ENCODE data around the gene WDR11. TPM values are rescaled to one million over a fixed set of nuclear protein-coding genes. Genes with fewer than 3 reads are reported as not detected.

The WDR11 gene
- polyA plus RNA-seq, 3 donors: 32.9 to 68.0 (median 50.1) TPM

DNA sequence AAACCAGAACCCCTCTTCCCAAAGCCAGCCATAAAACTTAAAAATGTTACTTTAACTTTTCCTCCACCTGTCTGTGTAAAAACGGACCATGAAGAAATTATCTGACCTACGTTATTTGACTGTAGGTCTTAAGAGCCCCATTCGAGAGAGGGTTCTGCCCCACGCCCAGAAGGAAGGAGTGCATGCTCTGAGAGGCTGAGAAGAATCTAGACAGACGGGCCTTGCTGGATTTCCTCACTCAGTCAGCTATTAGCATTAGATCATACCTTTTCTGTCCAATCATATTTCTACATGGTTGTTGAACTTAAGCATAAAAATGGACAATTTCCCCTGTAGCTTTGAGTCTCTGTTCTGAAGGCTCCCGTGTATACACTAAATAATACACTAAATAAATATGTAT, 38.1 kb upstream of the WDR11 start:
- 100% methylated on average over 1 of the region's 6 CpGs for WGBS (ENCODE audit: insufficient coverage)
- Histone ChIP-seq H2AFZ (ENCODE audit: insufficient read depth, low read depth, low read length, poor library complexity, severe bottlenecking) (no peak overlapping the region), H3K27ac (ENCODE audit: low read depth in 1 of 2, low read length in 2 of 2) (no peak overlapping the region), H3K4me1 (ENCODE audit: control insufficient read depth in 1 of 2, insufficient read depth in 2 of 2, low read length in 2 of 2) (no peaks in the 10 kb centered on the region), H3K27me3 (ENCODE audit: control insufficient read depth in 2 of 2, insufficient read depth in 2 of 2, low read length in 2 of 2) (peaks cover 3 to 5% of the 10 kb centered on the region in 2 donors), H4K20me1 (ENCODE audit: insufficient read depth, low read length) (no peaks in the 10 kb centered on the region), H3K4me3 (replicated peaks in 1 of 3; ENCODE audit: low read depth in 2 of 3, low read length in 3 of 3) (no peak overlapping the region), H3K79me2 (ENCODE audit: insufficient read depth, low read length) (no peaks in the 10 kb centered on the region), H3K36me3 (replicated peaks in 1 of 2; ENCODE audit: control insufficient read depth in 1 of 2, insufficient read depth in 2 of 2, low read length in 2 of 2) (no peaks in the 10 kb centered on the region), H3K9ac (ENCODE audit: insufficient read depth, low read length, poor library complexity, severe bottlenecking) (no peak overlapping the region), H3K9me3 (replicated peaks in 1 of 2; ENCODE audit: control insufficient read depth in 1 of 2, insufficient read depth in 1 of 2, low read length in 2 of 2) (peaks cover 7 to 8% of the 10 kb centered on the region in 2 donors), H3K4me2 (replicated peaks; ENCODE audit: extremely low read depth, low read length, poor library complexity, severe bottlenecking) (no peak overlapping the region)
- intact Hi-C loops (cut with micrococcal nuclease): no loop called here
- Mint-ChIP-seq H3K27me3 (ENCODE audit: low read depth in 3 of 3) (peaks cover 13 to 23% (median 17%) of the 10 kb centered on the region in 3 donors), H3K27ac (no peak overlapping the region), H3K36me3 (no peaks in the 10 kb centered on the region), H3K4me3 (no peak overlapping the region), H3K4me1 (peaks cover 5% of the 10 kb centered on the region), H3K9me3 (peaks cover 7 to 11% (median 10%) of the 10 kb centered on the region in 7 donors)
- TF ChIP-seq, protein P1, sequence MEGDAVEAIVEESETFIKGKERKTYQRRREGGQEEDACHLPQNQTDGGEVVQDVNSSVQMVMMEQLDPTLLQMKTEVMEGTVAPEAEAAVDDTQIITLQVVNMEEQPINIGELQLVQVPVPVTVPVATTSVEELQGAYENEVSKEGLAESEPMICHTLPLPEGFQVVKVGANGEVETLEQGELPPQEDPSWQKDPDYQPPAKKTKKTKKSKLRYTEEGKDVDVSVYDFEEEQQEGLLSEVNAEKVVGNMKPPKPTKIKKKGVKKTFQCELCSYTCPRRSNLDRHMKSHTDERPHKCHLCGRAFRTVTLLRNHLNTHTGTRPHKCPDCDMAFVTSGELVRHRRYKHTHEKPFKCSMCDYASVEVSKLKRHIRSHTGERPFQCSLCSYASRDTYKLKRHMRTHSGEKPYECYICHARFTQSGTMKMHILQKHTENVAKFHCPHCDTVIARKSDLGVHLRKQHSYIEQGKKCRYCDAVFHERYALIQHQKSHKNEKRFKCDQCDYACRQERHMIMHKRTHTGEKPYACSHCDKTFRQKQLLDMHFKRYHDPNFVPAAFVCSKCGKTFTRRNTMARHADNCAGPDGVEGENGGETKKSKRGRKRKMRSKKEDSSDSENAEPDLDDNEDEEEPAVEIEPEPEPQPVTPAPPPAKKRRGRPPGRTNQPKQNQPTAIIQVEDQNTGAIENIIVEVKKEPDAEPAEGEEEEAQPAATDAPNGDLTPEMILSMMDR (IDR thresholded peaks at IDR 0.05): no peak
- DNase-seq: no peak

GRCh38 chr10:120818301-120818700, 32.9 kb upstream of the WDR11 start:
- no peak overlapping the region for H3K4me3 Mint-ChIP-seq
- WGBS (ENCODE audit: insufficient coverage): 100% methylated on average over 1 of the region's 4 CpGs

More at GRCh38 chr10:120818301-120818700, 32.9 kb upstream of the WDR11 start:
- no peaks in the 10 kb centered on the region for H3K79me2 ChIP-seq (ENCODE audit: insufficient read depth, low read length)
- TF ChIP-seq, protein P1 (IDR thresholded peaks at IDR 0.05): no peak
- no peak overlapping the region for H2AFZ ChIP-seq (ENCODE audit: insufficient read depth, low read depth, low read length, poor library complexity, severe bottlenecking)
- peaks cover 6 to 13% (median 12%) of the 10 kb centered on the region in 3 donors for H3K27me3 Mint-ChIP-seq (ENCODE audit: low read depth in 3 of 3)
- intact Hi-C loops (cut with micrococcal nuclease): no loop called here
- no peaks in the 10 kb centered on the region for H3K36me3 ChIP-seq (replicated peaks in 1 of 2; ENCODE audit: control insufficient read depth in 1 of 2, insufficient read depth in 2 of 2, low read length in 2 of 2)
- H3K4me1 Mint-ChIP-seq: no peaks in the 10 kb centered on the region
- no peaks in the 10 kb centered on the region for H4K20me1 ChIP-seq (ENCODE audit: insufficient read depth, low read length)
- H3K4me1 ChIP-seq (ENCODE audit: control insufficient read depth in 1 of 2, insufficient read depth in 2 of 2, low read length in 2 of 2): no peaks in the 10 kb centered on the region
- no peak for DNase-seq
- H3K4me2 ChIP-seq (replicated peaks; ENCODE audit: extremely low read depth, low read length, poor library complexity, severe bottlenecking): no peak overlapping the region
- H3K27me3 ChIP-seq (ENCODE audit: control insufficient read depth in 2 of 2, insufficient read depth in 2 of 2, low read length in 2 of 2): no peaks in the 10 kb centered on the region
- no peak overlapping the region for H3K9ac ChIP-seq (ENCODE audit: insufficient read depth, low read length, poor library complexity, severe bottlenecking)
- H3K9me3 ChIP-seq (replicated peaks in 1 of 2; ENCODE audit: control insufficient read depth in 1 of 2, insufficient read depth in 1 of 2, low read length in 2 of 2): peaks cover 7 to 8% of the 10 kb centered on the region in 2 donors
- H3K27ac Mint-ChIP-seq: no peak overlapping the region
- no peaks in the 10 kb centered on the region for H3K36me3 Mint-ChIP-seq
- no peak overlapping the region for H3K27ac ChIP-seq (ENCODE audit: low read depth in 1 of 2, low read length in 2 of 2)
- H3K4me3 ChIP-seq (replicated peaks in 1 of 3; ENCODE audit: low read depth in 2 of 3, low read length in 3 of 3): no peak overlapping the region
- peaks cover 7 to 11% (median 9%) of the 10 kb centered on the region in 7 donors for H3K9me3 Mint-ChIP-seq

Measured in CD14-positive monocyte (primary cell).